Vagina (tissue), 2 donors: ENCODE data around the gene LAMA2.

ENCODE experiments used
- CTCF ChIP-seq, 3 experiments: fragments of 450-650 bp in 2 of 3; fragments of 200-600 bp in 1 of 3; sonication (generic) in 1 of 3; IDR thresholded peaks; one replicate each; pipeline ENCODE4 v1.5.1; 2017 to 2019; ENCODE audit warnings: antibody characterized with exemption in 3 of 3, mild to moderate bottlenecking in 2 of 3, moderate library complexity in 2 of 3
- POLR2A ChIP-seq, 2 donors: fragments of 450-650 bp; IDR thresholded peaks; one replicate each; pipeline ENCODE4 v1.6.1; 2017; ENCODE audit warnings: antibody characterized with exemption in 2 of 2, mild to moderate bottlenecking in 2 of 2, moderate library complexity in 2 of 2

- TF ChIP-seq CTCF (IDR thresholded peaks at IDR 0.05) = no peak
- no peak for TF ChIP-seq POLR2A (IDR thresholded peaks at IDR 0.05)
Observed at GRCh38 chr6:129114636-129115391, 231.9 kb downstream of the LAMA2 start.
